HG03432 (cell line): ENCODE results near the gene KRTAP10-8.
"Not testable (repeated sequence)": the region's sequence is repeated elsewhere in the genome, so short reads cannot be mapped to it uniquely, and the experiment has no call there.

Experiments
- ATAC-seq: cut with Tn5 transposase; IDR thresholded peaks from one replicate; pipeline ENCODE4 v1.9.1; 2021; ENCODE audit warnings: mild to moderate bottlenecking, moderate library complexity; ENCODE audit not compliant: unreplicated experiment

KRTAP10-8 gene

DNA sequence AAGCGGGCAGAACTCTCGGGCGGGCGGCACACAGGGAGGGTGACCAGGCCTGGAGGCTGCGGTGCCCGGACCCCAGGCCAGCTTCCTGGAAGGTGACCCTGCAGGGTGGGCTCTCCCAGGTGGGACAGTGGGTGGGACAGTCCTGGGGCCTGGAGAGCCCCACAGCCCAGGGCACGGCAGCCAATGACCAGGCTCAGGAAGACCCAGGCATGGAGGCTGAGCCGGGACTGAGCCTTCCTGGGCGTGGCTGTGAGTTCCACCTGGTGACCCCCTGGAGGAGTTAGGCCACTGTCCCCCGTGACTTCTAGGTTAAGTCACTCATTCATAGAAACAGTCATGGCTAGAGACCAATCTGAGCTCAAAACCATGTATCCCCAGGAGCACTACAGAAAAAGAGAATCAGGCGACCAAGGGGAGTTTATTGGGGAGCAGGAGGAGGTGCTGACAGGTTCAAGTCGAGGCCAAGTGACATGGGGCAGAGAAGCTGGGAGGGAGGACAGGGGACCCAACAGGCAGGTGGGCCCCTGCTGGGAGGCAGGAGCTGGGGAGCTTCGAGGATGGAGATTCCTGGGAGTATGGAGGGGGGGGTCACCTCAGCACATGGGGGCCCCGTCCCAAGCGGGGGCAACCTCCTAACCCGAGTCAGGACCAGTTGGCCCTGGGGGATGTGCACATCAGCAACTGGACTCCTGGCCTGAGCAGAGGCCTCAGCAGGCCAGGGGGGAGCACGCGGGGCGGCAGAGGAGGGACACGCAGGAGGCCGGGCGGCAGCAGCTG, 32.6 kb upstream of the KRTAP10-8 start:
- ATAC-seq = no peak

DNA sequence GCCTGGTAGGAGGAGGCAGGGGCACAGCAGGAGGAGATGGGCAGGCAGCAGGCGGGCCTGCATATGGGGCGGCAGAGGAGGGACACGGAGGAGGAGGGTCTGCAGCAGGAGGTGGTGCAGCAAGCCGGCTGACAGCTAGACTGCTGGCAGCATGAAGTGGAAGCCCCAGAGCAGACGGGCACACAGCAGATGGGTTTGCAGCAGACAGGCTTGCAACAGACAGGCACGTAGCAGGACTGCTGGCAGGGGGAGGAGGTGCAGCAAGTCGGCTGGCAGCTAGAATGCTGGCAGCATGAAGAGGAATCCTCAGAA, 32.1 kb upstream of the KRTAP10-8 start:
- no peak for ATAC-seq

DNA sequence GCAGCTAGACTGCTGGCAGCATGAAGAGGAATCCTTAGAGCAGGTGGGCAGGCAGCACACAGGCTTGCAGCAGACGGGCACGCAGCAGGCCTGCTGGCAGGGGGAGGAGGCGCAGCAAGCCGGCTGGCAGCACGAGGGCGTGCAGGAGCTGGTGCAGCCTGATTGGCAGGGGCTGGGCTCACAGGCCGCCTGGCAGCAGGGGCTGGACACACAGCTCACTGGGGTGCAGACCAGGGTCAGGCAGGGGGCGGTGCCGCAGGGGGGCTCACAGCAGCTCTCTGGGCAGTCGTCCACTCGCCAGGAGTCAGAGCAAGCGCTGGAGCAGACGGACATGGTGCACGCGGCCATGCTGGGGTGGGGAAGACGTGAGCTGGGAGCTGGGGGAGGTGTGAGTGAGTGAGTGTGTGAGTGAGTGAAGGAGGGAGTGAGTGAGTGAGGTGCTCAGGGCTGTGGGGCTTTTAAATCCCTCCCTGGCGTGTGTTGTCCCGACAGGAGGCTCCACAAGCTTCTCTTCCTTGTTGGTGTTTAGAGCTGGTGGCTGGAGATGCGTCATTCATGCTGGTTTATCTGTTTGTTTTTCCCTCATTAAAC, 31.6 kb upstream of the KRTAP10-8 start, which contains the start of gene KRTAP10-5:
Gene KRTAP10-5, minus strand, starts transcription at position 374 of the 591 bp plus-strand sequence. Its CDS starts 26 bp downstream, at position 348.
- not testable (repeated sequence) for ATAC-seq

DNA sequence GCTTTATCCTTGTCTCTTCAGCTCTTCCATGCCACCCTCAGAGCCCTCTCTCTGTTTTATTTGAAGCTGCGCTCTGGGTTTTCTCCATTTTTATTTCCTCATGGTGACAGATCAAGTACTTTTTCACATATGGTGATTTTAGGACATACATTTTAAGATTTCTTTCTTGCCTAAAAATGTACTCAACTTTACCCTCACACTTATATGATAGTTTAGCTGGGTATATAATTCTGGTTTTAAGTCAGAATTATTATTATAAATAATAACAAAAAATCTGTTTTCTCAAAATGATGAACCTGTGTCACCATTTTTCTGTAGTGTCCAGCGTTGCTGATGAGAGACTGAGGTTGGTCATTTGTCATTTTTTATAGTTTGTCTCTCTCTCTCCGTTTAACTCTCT, 30.7 kb upstream of the KRTAP10-8 start:
- ATAC-seq = no peak

DNA sequence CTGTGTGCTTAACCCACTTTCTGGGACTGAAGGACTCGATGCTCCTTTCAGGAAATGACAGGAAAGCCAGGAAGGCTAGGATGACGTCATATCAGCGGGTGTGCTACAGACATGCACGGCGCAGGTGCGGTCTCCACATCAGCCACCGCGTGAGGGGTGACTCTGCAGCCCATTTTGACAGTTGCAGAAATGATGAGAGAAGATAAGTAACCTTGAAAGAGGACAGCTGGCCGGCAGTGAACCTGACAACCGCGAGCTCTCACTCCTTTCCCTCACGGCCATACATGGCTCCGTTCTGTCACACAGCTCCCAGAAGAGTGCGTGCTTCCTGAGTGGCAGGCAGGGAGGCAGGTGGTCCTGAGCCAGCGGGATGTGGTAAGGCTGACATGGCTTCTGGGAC, 29.8 kb upstream of the KRTAP10-8 start:
- ATAC-seq = no peak

DNA sequence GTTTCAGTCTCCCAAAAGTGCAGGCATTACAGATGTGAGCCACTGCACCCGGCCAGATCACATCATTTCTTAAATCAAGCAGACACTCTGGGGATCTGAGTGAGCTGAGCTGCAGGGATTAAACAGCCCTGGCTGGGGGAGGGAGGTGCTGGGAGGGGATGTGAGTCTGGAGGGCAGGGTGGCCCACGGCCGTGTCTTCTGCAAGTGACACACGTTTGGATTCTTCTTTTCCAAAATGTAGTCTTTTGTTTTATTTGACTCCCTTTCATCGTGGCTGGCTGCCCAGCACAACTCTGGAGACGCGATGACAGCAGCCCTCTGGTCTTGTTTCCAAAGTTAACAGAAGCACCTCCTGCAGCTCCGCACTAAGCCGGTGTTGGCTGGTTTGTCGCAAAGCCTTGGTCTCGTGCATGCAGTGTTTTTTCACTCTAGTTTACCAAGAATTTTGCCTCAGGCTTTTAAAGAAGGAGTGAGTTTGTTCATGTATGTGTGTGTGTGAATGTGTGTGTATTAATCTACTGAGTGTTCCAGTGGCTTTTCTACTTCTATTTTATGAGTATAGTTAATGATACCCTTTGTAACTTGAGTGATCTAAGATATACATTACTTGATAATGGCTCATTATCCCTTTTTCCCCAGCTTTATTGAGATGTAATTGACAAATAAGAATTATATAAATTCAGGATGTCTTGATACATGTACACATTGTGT, 28.6 kb upstream of the KRTAP10-8 start:
- no peak for ATAC-seq

DNA sequence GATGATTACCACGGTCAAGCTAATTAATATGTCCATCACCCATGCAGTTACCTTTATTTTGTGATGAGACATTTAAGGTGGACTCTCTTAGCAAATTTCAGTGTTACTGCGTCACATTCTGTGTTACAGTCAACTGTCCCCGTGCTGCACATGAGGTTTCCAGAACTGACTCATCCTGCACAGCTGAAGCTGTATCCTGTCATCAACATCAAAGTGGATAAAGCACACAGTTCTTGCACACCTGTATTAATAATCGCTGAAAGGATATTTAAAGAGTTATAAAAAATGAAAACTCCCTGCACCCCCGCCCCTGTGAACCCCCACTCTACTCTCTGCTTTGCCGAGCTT, 28.1 kb upstream of the KRTAP10-8 start:
- no peak for ATAC-seq

DNA sequence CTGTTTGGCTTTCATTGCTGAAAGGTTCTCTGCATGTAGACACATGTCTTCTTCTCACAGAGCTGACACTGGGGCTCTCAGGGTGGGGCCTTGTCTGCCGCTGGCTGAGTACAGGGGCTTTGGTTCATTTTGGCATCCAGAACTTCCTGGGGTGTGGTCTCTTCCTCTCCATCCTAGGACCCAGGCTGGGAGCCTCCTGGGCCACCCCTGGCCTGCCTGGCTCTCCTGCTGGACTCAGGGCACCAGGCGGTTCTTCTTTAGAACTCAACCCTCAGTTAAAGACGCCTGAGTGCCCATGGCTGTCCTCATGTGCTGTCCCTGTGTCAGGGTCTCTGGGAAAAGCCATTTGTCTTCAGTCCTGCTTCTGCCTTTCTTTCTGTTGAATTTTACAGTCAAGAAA, 26.0 kb upstream of the KRTAP10-8 start:
- ATAC-seq = no peak

DNA sequence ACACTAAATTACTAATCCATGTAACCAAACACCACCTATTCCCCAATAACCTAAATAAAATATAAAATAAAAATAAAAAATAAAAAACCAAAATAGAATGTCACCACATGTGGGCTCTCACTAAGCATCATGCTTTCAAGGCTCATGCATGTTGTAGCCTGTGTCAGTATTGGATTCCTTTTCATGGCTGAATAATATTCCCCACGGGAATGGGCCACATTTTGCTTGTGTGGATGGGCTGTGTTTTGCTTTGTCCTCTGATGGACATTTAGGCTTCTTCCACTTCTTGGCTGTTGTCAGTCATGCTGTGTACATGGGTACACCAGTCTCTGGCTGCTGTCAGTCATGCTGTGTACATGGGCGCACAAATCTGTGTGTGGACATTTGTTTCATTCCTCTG, 22.8 kb upstream of the KRTAP10-8 start:
- no peak for ATAC-seq

DNA sequence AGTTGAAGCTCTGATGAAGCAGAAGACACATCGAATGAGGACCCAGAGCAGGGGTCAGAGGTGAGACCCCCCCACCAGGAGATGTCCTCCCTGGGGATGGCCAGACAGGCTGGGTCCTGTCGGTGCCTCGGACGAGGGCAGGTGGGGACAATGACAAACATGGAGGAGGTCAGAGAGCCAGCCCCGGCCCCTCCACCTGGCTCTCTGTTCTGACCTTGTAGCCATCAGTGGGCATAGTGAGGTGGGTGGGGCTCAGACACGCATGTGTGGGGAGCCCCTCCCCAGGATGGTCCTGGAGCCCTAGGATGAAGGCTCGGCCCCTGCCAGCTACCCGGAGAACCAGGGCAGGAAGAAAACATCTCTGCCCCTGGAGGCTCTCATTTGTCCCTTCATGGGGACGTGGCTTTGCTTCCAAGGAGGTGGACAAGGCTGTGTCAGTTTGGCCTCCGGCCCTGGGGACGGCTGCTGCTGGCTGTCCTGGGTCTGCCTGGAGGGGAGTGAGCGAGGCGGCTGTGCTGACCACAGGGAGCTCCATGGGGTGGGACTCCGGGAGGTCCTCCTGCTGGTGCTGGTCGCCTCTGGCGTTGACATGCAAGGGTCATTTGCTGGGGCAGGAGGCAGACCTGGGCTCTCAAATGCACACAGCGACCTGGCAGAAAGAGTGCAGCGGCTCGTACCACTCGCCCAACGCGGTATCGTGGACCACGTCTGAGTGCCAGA, 22.1 kb upstream of the KRTAP10-8 start:
- ATAC-seq = no peak

DNA sequence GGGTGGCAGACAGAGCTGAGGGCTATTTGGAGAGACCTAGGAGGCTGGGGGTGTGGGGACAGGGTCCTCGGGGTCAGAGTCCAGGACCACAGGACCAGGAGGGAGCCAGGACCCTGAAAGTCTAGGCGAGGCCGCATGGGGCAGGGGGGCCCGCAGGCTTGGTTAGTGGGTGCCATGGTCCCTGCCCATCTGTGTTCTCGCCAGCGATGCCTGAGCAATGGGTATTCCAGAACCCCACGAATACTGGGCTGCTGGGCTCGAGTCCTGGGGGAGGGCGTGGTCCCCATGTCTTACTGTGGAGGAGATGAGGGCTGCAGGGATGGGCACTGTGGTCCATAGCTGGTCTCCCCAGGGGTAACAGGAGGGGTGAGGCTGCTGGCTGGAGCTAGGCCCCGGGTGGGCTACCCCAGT, 21.6 kb upstream of the KRTAP10-8 start:
- ATAC-seq = no peak

DNA sequence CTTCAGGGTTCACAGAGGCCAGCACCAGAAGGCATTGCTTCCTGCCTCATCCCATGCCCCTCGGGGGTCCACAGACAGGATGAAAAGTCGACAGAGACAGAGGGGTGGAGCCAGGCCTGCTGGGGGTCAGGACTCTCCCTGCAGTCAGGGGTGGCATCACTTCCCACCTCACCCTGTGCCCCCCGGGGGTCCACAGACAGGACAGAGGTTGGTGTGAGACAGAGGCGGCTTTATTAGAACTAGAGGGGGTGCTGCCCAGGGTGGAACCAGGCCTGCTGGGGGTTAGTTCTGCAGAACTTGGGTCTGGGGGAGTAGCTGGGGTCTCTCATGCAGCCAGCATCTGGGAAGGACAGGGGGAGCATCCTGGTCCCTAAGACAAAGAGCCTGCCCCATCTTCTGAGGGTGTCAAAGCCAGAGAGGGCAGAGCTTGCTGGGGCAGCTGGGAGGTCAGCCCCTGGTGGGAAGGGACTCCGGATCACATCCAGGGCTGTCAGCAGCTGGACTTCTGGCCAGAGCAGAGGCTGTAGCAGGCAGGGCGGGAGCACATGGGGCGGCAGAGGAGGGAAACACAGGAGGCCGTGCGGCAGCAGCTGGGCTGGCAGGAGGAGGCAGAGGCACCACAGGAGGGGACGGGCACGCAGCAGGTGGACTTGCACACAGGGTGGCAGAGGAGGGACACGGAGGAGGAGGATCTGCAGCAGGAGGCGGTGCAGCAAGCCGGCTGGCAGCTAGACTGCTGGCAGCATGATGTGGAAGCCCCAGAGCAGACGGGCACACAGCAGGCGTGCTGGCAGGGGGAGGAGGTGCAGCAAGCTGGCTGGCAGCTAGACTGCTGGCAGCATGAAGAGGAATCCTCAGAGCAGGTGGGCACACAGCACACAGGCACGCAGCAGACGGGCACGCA, 20.7 kb upstream of the KRTAP10-8 start:
- ATAC-seq = not testable (repeated sequence)

DNA sequence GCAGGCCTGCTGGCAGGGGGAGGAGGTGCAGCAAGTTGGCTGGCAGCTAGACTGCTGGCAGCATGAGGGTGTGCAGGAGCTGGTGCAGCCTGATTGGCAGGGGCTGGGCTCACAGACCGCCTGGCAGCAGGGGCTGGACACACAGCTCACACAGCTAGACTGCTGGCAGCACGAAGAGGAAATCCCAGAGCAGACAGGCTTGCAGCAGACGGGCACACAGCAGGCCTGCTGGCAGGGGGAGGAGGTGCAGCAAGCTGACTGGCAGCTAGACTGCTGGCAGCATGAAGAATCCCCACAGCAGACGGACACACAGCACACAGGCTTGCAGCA, 20.1 kb upstream of the KRTAP10-8 start:
- ATAC-seq = not testable (repeated sequence)

DNA sequence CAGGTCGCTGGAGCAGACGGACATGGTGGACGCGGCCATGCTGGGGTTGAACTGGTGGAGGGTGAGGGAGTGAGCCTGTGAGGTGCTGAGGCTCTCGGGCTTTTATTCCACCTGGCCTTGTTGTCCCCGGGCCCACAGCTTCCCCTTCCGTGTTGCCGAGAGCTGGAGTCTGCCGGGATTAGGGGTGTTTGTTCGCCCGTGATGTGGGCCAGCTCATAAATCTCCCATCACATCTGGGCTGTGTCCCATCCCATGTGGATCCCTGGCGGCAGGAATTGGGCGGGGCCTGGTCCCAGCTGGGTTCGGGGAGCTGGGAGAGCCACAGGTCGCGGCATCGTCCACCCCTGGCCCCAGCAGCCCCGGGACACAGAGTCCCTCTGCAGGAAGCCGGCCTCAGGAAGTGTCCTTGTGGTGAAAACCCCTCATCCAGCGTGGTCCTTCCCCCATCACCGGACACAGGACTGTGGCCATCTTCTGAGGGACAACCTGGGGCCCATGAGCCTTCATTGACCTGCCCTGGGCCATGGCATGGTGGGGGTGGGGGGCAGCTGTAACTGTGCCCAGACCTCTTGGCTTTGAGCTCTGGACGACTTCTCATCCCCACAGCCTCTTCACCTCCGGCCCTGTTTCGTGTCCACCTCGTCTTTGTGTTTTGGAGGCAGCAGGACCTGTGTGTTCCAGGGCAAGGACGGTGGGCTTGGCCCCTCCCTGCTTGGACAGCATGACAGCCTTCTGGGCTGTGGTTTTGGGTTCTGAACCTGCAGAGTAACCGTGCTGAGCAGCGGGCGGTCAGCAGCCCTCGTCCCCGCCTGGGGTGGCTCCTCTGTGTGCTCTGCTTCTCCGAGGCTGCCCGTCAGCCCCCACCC, 19.2 kb upstream of the KRTAP10-8 start, which contains the start of gene KRTAP10-6:
Gene KRTAP10-6, minus strand, starts transcription at position 60 of the 866 bp plus-strand sequence. Its CDS starts 21 bp downstream, at position 39.
- ATAC-seq = no peak

DNA sequence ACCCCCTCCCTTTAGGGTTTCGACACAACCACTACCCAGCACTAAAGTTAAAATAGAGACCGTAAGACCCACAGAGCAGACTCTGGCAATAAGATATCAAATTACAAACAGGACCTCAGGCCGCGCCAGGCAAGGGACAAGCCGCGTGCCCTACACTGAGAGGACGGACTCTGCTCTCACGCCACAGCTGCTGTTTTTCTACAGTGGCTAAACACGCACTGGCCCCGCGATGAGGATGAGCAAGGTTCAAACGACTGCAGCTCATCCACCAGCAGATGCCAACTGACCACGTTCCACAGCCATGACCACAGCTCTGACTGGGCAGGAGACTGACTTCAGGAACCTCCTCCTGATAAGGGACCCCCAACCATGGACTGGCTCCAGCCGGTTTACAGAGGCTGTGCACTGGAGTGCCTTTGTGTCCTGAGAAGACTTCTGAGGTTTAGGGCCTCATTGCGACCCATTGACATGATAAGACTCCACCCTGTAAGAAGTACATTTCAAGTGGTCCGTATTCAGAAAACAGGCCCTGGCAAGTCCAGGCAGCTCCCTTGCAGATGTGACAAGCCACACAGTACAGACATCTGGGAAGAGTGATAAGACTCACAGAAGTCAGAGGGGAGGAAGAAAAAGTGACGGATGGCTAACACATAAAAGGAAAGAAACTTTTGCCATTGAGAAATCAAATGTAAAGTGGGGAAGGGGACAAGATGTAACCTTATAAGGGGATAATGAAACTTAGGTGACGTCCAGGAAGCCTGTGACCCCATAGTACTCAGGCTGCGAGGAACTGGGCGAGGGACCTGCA, 18.1 kb upstream of the KRTAP10-8 start:
- ATAC-seq = no peak

DNA sequence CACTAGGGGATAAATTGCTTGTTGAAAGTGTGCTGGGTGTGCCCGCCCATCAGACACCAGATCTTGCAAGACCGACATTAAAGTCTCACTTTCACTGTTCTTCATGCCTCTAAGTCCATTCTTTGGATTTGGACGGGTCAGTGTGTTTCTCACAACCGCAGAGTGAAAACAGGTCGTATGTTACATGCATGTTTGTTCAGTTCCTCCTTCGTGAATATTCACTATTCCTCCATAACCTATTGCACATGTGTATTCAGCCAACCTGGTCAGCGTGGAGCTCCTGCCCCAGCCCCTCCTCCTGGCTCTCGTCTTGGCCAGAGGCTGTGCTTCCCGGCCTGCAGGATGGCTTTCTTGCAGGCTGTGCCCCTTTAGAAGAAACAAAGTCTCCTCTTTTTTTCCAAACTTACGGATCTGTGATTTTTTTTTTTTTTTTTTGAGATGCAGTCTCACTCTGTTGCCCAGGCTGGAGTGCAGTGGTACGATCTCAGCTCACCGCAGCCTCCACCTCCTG, 17.4 kb upstream of the KRTAP10-8 start:
- ATAC-seq = no peak

DNA sequence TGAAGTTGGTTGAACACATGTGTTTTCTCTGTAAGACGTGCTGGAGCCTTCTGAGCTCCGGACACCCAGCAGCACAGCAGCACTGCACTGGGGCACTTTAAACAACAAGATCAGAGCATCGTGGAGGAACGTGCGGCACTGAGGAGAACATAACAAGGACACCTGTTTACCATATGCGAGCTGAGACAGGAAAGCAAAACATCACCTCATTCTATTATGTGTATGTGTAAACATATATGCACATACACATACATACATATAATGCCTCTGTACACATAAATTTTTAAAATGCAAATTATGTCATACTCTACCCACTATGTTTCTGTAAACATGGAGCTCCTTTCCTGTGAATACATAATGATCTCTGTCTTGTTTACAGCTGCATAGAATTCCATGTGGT, 16.4 kb upstream of the KRTAP10-8 start:
- no peak for ATAC-seq

DNA sequence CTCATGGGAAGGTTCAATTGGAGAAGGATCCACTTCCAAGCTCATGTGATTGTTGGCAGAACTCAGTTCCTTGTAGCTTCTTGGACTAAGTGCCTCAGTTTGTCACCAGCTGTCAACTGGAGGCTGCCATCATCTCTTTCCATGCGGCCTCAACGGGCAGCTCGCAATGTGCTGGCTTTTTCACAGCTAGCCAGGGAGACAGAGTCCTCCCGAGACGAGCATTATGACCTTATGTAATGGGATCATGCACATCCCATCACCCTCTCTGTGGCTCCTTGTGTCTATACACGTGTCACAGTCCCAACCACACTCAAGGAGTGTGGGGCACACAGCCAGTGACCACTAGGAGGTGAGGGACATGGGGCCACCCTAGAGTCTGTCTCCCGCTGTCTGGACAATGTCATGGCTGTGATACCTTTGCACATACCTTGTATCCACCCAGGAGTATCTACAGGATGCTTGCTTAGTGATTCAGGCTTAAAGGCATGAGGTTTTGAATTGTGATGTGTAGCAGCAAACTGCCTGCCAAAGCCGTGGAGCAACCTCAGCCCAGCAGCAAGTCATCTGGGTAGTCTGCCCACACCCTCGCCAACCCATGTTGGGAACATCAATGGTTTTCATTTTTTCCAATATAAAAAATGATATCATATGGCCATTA, 15.7 kb upstream of the KRTAP10-8 start:
- ATAC-seq = no peak
